Activated CD8-positive, alpha-beta memory T cell treated with anti-CD3 and anti-CD28 coated beads, Interleukin-2, amount 50 U/mL, for 48 hours (primary cell): Measurements from ENCODE around the gene NREP.
A peak's percentile ranks its signal among the peaks of the same experiment; 100 is the strongest.

Source experiments
- DNase-seq: peaks from one replicate; pipeline ENCODE4 v3.0.0-alpha.2; 2020

The NREP gene

GRCh38 chr5:111764019-111764418 lies 7.0 kb upstream of the NREP start:
- DNase-seq = no peak

GRCh38 chr5:111762895-111763294 lies 5.9 kb upstream of the NREP start:
- no peak for DNase-seq

- no peak for DNase-seq
Observed at GRCh38 chr5:111758284-111758628, 1.3 kb upstream of the NREP start.

GRCh38 chr5:111757355-111758283 lies 625 bp upstream of the NREP start:
- peak; percentile 89 for DNase-seq

- no peak for DNase-seq
Observed at GRCh38 chr5:111755942-111756381, 1.0 kb downstream of the NREP start.

- DNase-seq = no peak
Observed at GRCh38 chr5:111755345-111755941, 1.6 kb downstream of the NREP start.

GRCh38 chr5:111753884-111754589 lies 3.0 kb downstream of the NREP start:
- DNase-seq = no peak

- no peak for DNase-seq
Observed at GRCh38 chr5:111752426-111752965, 4.5 kb downstream of the NREP start.

- no peak for DNase-seq
Observed at GRCh38 chr5:111749303-111750026, 7.5 kb downstream of the NREP start.

GRCh38 chr5:111748304-111748763 lies 8.7 kb downstream of the NREP start:
- DNase-seq = no peak

- no peak for DNase-seq
Observed at GRCh38 chr5:111747337-111747736, 9.7 kb downstream of the NREP start.

GRCh38 chr5:111746791-111747190 lies 10.2 kb downstream of the NREP start:
- no peak for DNase-seq

GRCh38 chr5:111745075-111745739 lies 11.8 kb downstream of the NREP start:
- no peak for DNase-seq

- no peak for DNase-seq
Observed at GRCh38 chr5:111744455-111744854, 12.5 kb downstream of the NREP start.

- no peak for DNase-seq
Observed at GRCh38 chr5:111743988-111744387, 13.0 kb downstream of the NREP start.

GRCh38 chr5:111743512-111743911 lies 13.5 kb downstream of the NREP start:
- no peak for DNase-seq

- DNase-seq = no peak
Observed at GRCh38 chr5:111742177-111742994, 14.6 kb downstream of the NREP start.

- DNase-seq = no peak
Observed at GRCh38 chr5:111741278-111741677, 15.7 kb downstream of the NREP start.

- no peak for DNase-seq
Observed at GRCh38 chr5:111739416-111739815, 17.6 kb downstream of the NREP start.

- DNase-seq = no peak
Observed at GRCh38 chr5:111738118-111738517, 18.9 kb downstream of the NREP start.

- DNase-seq = no peak
Observed at GRCh38 chr5:111737716-111738115, 19.3 kb downstream of the NREP start.
